ENCODE results near the gene PRAMEF18.
"Not testable (repeated sequence)": the region's sequence is repeated elsewhere in the genome, so short reads cannot be mapped to it uniquely, and the experiment has no call there.

DNA sequence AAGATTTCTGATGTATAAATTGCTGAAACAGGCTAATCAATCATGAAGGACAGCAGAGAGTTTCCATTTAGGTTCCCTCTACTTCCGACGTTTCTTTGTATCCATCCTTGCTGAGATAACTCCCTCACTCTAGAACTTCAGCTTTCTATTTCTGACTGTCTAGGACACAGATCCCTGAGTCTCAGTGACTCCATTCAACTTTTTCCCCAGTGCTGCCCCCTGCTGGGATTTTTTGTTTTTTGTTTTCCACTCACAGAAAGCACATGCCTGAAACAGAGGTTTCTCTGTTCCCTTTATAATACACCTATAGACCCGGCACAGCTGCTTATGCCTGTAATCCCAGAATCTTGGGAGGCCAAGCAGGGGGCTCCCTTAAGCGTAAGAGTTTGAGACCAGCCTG, 3.2 kb downstream of the PRAMEF18 start:
- TF ChIP-seq POLR2A (IDR thresholded peaks at IDR 0.05) = not testable (repeated sequence)
- TF ChIP-seq, protein P1, sequence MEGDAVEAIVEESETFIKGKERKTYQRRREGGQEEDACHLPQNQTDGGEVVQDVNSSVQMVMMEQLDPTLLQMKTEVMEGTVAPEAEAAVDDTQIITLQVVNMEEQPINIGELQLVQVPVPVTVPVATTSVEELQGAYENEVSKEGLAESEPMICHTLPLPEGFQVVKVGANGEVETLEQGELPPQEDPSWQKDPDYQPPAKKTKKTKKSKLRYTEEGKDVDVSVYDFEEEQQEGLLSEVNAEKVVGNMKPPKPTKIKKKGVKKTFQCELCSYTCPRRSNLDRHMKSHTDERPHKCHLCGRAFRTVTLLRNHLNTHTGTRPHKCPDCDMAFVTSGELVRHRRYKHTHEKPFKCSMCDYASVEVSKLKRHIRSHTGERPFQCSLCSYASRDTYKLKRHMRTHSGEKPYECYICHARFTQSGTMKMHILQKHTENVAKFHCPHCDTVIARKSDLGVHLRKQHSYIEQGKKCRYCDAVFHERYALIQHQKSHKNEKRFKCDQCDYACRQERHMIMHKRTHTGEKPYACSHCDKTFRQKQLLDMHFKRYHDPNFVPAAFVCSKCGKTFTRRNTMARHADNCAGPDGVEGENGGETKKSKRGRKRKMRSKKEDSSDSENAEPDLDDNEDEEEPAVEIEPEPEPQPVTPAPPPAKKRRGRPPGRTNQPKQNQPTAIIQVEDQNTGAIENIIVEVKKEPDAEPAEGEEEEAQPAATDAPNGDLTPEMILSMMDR (IDR thresholded peaks at IDR 0.05) = not testable (repeated sequence)

Data from right lobe of liver (tissue), 4 donors.